Prostate gland (tissue), 2 donors: ENCODE data around the gene FHIP2A. TPM values are rescaled to one million over a fixed set of nuclear protein-coding genes. Genes with fewer than 3 reads are reported as not detected.

Experiments
- DNase-seq: peaks from one replicate; pipeline ENCODE4 v3.0.0-alpha.2; 2019; ENCODE audit warnings: low spot score
- H3K27ac ChIP-seq, 2 donors: fragments of 200-600 bp; sonication (generic); 2 replicates each; pipeline ENCODE4 v1.5.1; 2017 to 2019
- H3K27me3 ChIP-seq: fragments of 200-600 bp; sonication (generic); replicated peaks from 2 replicates; pipeline ENCODE4 v1.5.1; 2019; ENCODE audit not compliant: insufficient read depth
- H3K36me3 ChIP-seq, 2 donors: fragments of 200-600 bp; sonication (generic); 1 replicate in 1 of 2; 2 replicates in 1 of 2; pipeline versions ENCODE4 v1.5.1 to v1.8.1; 2017 to 2019
- H3K4me1 ChIP-seq: fragments of 200-600 bp; sonication (generic); replicated peaks from 2 replicates; pipeline ENCODE4 v1.5.1; 2019
- H3K4me3 ChIP-seq, 2 donors: fragments of 200-600 bp; sonication (generic); 2 replicates each; pipeline ENCODE4 v1.5.1; 2017 to 2019
- H3K9me3 ChIP-seq: fragments of 200-600 bp; sonication (generic); 2 replicates; pipeline ENCODE4 v1.5.1; 2017
- CTCF ChIP-seq, 4 experiments: fragments of 200-600 bp in 2 of 4; fragments of 450-650 bp in 2 of 4; sonication (generic) in 2 of 4; IDR thresholded peaks; 1 replicate in 3 of 4; 2 replicates in 1 of 4; pipeline ENCODE4 v1.5.1; 2016 to 2019; ENCODE audit warnings: antibody characterized with exemption in 4 of 4, mild to moderate bottlenecking in 2 of 4, moderate library complexity in 2 of 4
- POLR2A ChIP-seq: fragments of 450-650 bp; IDR thresholded peaks from one replicate; pipeline ENCODE4 v1.6.1; 2016; ENCODE audit warnings: antibody characterized with exemption, mild to moderate bottlenecking
- POLR2AphosphoS5 ChIP-seq: sonication (generic); formaldehyde crosslinking; IDR thresholded peaks from one replicate; pipeline ENCODE4 v1.6.1; 2017; ENCODE audit warnings: antibody characterized with exemption
- WGBS: methylation state at CpG from one replicate; pipeline ENCODE4 v1.1.5; 2018; 5-methylcytosine and 5-hydroxymethylcytosine counted together
- intact Hi-C: fragments of 100-400 bp; cut with DNase I; formaldehyde crosslinking; loops from one replicate; pipeline ENCODE4 v1.14.2; 2022
- total RNA-seq, 2 donors: library from RNA; depleted of rRNA; stranded (reverse); fragments of >200 nt; gene quantifications; one replicate each; pipeline ENCODE4 v1.1.0, GENCODE V29; 2016

Gene FHIP2A
- total RNA-seq, 2 donors from 2014 or later = 22.1 to 41.0 TPM

GRCh38 chr10:114867365-114867764, 45.8 kb downstream of the FHIP2A start:
- Histone ChIP-seq H3K36me3 (no peaks in the 10 kb centered on the region), H3K27ac (no peak overlapping the region), H3K4me3 (no peak overlapping the region), H3K9me3 (no peaks in the 10 kb centered on the region), H3K27me3 (no peaks in the 10 kb centered on the region), H3K4me1 (no peaks in the 10 kb centered on the region)
- intact Hi-C loops = no loop called here
- TF ChIP-seq CTCF (IDR thresholded peaks at IDR 0.05) = no peak
- no peak for DNase-seq
- WGBS = 100% methylated on average over 2 of the region's 2 CpGs

- WGBS = 72% methylated on average over 1 of the region's 1 CpG
- H3K27me3 ChIP-seq = no peaks in the 10 kb centered on the region
- H3K36me3 ChIP-seq = no peaks in the 10 kb centered on the region
- TF ChIP-seq POLR2A = no peak
- TF ChIP-seq POLR2AphosphoS5 = no peak
- TF ChIP-seq CTCF (IDR thresholded peaks at IDR 0.05) = no peak
- intact Hi-C loops = no loop called here
- H3K27ac ChIP-seq = no peak overlapping the region
- no peak for DNase-seq
- H3K4me1 ChIP-seq = no peaks in the 10 kb centered on the region
- H3K9me3 ChIP-seq = no peaks in the 10 kb centered on the region
- no peak overlapping the region for H3K4me3 ChIP-seq
These were observed 47.4 kb downstream of the FHIP2A start for GRCh38 chr10:114868870-114869519.

- no peaks in the 10 kb centered on the region for H3K9me3 ChIP-seq
- 9% methylated on average over 1 of the region's 1 CpG for WGBS
- no peak for DNase-seq
- no peak overlapping the region for H3K4me3 ChIP-seq
- intact Hi-C loops = no loop called here
- H3K27me3 ChIP-seq = no peaks in the 10 kb centered on the region
- H3K36me3 ChIP-seq = no peaks in the 10 kb centered on the region
- TF ChIP-seq POLR2A (no peak), CTCF (IDR thresholded peaks at IDR 0.05) (no peak), POLR2AphosphoS5 (no peak)
- H3K4me1 ChIP-seq = no peaks in the 10 kb centered on the region
- H3K27ac ChIP-seq = no peak overlapping the region
These were observed 47.9 kb downstream of the FHIP2A start for GRCh38 chr10:114869520-114869892.

- Histone ChIP-seq H3K4me3 (no peak overlapping the region), H3K27ac (no peak overlapping the region), H3K9me3 (no peaks in the 10 kb centered on the region), H3K27me3 (no peaks in the 10 kb centered on the region), H3K4me1 (no peaks in the 10 kb centered on the region), H3K36me3 (no peaks in the 10 kb centered on the region)
- no peak for DNase-seq
- intact Hi-C loops = no loop called here
- 84% methylated on average over 3 of the region's 3 CpGs for WGBS
- TF ChIP-seq CTCF (IDR thresholded peaks at IDR 0.05) (no peak), POLR2AphosphoS5 (no peak), POLR2A (no peak)
These were observed 48.9 kb downstream of the FHIP2A start for GRCh38 chr10:114870486-114870885.

GRCh38 chr10:114871379-114871778, 49.8 kb downstream of the FHIP2A start:
- Histone ChIP-seq H3K27ac (no peak overlapping the region), H3K4me3 (no peak overlapping the region), H3K27me3 (no peaks in the 10 kb centered on the region), H3K36me3 (no peaks in the 10 kb centered on the region), H3K9me3 (no peaks in the 10 kb centered on the region), H3K4me1 (no peaks in the 10 kb centered on the region)
- no peak for DNase-seq
- 95% methylated on average over 2 of the region's 2 CpGs for WGBS
- intact Hi-C loops = no loop called here
- TF ChIP-seq POLR2AphosphoS5 = no peak
- TF ChIP-seq POLR2A = no peak
- TF ChIP-seq CTCF (IDR thresholded peaks at IDR 0.05) = no peak
